BE2C (cell line): Measurements from ENCODE around the gene SPATS2.

Experiments used
- DNase-seq: peaks from one replicate; pipeline ENCODE4 v3.0.0-alpha.2; 2020
- H3K27me3 ChIP-seq: fragments of 250-450 bp; sonication (Bioruptor Pico); 2 replicates; pipeline ENCODE4 v1.5.1; 2020; ENCODE audit warnings: mild to moderate bottlenecking
- H3K36me3 ChIP-seq: fragments of 250-450 bp; sonication (Bioruptor Pico); 2 replicates; pipeline ENCODE4 v1.5.1; 2020; ENCODE audit warnings: mild to moderate bottlenecking
- H3K4me1 ChIP-seq: fragments of 250-450 bp; sonication (Bioruptor Pico); 2 replicates; pipeline ENCODE4 v1.5.1; 2020
- H3K4me3 ChIP-seq: 2 replicates; pipeline ENCODE4 v1.5.1; 2011; ENCODE audit warnings: low read depth, low read length
- H3K9me3 ChIP-seq: fragments of 250-450 bp; sonication (Bioruptor Pico); 2 replicates; pipeline ENCODE4 v1.5.1; 2020
- TF ChIP-seq, protein P1 (sequence below): IDR thresholded peaks from 2 replicates; pipeline ENCODE4 v1.5.1; 2012; ENCODE audit warnings: mild to moderate bottlenecking, low read depth, low read length

Gene SPATS2

DNA sequence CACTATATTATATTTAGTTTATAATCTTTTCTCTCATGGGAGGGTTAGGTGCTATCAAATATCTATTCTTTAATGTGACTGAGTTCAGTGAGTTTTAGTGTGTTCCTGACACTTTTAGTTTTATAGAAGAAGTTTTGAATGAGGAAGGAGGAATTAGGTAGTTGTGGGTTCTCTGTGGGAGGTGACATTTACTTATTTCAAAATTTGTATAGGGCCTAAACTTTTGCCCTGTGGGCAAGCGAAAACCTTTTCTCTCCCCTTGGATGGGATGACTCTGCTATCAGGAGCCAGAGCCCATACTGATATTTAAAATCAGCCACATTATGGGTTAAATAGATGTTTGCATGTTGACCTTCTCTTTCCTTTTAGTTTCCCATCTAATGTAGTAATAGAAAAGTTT, 43.6 kb downstream of the SPATS2 start:
- Histone ChIP-seq H3K27me3 (no peaks in the 10 kb centered on the region), H3K4me3 (no peak overlapping the region), H3K36me3 (no peaks in the 10 kb centered on the region), H3K9me3 (no peaks in the 10 kb centered on the region), H3K4me1 (no peaks in the 10 kb centered on the region; the same call in 1 of the 2 replicates)
- no peak for DNase-seq
- TF ChIP-seq, protein P1, sequence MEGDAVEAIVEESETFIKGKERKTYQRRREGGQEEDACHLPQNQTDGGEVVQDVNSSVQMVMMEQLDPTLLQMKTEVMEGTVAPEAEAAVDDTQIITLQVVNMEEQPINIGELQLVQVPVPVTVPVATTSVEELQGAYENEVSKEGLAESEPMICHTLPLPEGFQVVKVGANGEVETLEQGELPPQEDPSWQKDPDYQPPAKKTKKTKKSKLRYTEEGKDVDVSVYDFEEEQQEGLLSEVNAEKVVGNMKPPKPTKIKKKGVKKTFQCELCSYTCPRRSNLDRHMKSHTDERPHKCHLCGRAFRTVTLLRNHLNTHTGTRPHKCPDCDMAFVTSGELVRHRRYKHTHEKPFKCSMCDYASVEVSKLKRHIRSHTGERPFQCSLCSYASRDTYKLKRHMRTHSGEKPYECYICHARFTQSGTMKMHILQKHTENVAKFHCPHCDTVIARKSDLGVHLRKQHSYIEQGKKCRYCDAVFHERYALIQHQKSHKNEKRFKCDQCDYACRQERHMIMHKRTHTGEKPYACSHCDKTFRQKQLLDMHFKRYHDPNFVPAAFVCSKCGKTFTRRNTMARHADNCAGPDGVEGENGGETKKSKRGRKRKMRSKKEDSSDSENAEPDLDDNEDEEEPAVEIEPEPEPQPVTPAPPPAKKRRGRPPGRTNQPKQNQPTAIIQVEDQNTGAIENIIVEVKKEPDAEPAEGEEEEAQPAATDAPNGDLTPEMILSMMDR, result no peak

DNA sequence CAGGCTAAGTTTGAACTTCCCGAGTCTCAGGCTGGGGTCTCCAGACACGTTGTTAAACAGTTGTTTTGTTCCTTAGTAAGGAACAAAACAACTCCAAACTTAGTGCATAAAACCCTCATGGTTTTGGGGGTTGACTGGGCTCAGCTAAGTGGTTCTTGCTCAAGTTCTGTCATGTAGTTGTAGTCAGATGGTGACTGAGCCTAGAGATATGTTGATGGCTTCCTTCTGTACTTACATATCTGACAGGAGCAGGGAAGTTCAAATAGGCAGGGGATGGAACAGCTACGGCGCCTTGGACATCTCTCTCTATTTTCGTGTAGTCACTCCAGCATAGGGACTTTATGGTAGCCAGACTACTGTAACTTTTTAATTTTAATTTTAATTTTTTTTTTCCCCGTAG, 45.7 kb downstream of the SPATS2 start:
- DNase-seq, result no peak
- Histone ChIP-seq H3K36me3 (no peaks in the 10 kb centered on the region), H3K27me3 (no peaks in the 10 kb centered on the region), H3K4me1 (no peaks in the 10 kb centered on the region; the same call in 1 of the 2 replicates), H3K9me3 (no peaks in the 10 kb centered on the region), H3K4me3 (no peak overlapping the region)
- TF ChIP-seq, protein P1, result no peak

DNA sequence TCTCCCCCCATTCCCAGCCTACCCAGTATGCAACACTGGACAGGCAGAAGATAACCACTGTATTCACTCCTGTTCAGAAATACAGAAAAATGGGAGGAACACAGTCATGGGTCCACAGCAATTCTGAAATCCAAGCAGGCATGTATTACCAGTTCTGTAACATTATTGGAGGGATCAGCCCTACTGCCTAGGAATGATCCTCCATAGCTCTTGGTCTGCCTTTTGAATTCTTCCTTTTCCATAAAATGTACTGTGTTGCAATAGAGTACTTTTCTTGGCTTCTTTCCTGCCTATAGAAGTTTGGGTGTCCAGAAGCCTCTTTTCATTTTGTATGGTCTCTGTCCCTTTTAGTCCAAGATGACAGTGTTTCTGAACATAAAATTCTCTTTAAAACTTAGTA, 46.5 kb downstream of the SPATS2 start:
- DNase-seq, result no peak
- Histone ChIP-seq H3K4me1 (no peaks in the 10 kb centered on the region; the same call in 1 of the 2 replicates), H3K36me3 (no peaks in the 10 kb centered on the region), H3K9me3 (no peaks in the 10 kb centered on the region), H3K4me3 (no peak overlapping the region), H3K27me3 (no peaks in the 10 kb centered on the region)
- TF ChIP-seq, protein P1, result no peak

DNA sequence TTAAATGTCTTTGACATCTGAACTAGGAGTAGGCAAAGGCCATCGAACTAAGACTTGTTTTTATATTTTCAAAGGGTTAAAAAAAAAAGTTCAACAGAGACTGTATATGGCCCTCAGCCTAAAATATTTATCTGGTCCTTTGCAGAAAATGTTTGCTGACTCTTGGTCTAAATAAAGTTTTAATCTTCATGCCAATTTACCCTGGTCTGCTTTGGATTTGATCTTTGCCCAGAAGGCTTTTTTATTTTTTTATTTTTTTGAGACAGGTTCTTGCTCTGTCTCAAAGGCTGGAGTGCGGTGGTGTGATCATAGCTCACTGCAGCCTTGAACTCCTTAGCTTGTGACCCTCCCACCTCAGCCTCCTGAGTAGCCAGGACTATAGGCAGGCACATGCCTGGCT, 47.1 kb downstream of the SPATS2 start:
- H3K36me3 ChIP-seq, result no peaks in the 10 kb centered on the region
- no peaks in the 10 kb centered on the region for H3K9me3 ChIP-seq
- no peak for DNase-seq
- no peak overlapping the region for H3K4me3 ChIP-seq
- H3K4me1 ChIP-seq, result no peaks in the 10 kb centered on the region; the same call in 1 of the 2 replicates
- H3K27me3 ChIP-seq, result no peaks in the 10 kb centered on the region
- TF ChIP-seq, protein P1, result no peak

DNA sequence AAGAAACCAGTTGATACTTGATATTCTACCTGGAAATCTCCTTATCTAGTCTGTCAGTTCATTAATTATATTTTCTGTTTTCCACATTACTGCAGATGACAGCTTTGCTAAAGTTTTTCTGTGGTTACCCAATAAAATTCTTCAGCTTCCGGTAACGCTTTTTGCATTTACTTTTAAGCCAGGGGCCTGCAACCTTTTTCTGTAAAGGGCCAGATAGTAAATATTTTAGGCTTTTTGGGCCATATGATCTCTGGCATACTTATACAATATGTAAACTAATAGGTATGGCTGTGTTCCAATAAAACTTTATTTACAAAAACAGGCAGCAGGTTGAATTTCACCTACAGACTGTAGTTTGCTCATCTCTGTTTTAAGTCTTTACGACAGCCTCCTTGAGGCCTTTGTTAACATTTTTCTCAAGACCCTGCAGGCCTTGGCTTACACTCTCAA, 48.3 kb downstream of the SPATS2 start:
- no peaks in the 10 kb centered on the region for H3K36me3 ChIP-seq
- TF ChIP-seq, protein P1, result no peak
- H3K4me3 ChIP-seq, result no peak overlapping the region
- H3K9me3 ChIP-seq, result no peaks in the 10 kb centered on the region
- H3K27me3 ChIP-seq, result no peaks in the 10 kb centered on the region
- no peak for DNase-seq
- H3K4me1 ChIP-seq, result no peaks in the 10 kb centered on the region; the same call in 1 of the 2 replicates

DNA sequence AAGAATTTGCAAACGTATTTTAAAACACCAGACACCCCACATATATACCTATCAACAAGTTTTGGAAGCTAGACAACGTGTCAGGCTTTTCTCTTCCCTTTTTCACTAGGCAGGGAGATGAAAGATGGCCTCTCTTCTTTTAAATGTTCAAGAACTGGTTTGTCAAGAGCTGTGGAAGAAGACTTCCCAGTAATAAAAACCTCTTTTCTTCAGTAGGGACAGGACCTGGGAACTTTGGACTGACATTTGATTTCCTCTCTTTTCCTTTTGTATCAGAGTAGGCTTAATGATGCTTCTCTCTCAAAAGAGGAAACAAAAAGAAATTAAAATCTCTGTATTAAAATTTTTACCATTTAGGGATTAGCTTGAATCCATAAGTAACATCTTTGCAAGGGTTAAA, 49.6 kb downstream of the SPATS2 start:
- DNase-seq, result no peak
- Histone ChIP-seq H3K27me3 (no peaks in the 10 kb centered on the region), H3K4me1 (no peaks in the 10 kb centered on the region; the same call in 1 of the 2 replicates), H3K4me3 (no peak overlapping the region), H3K9me3 (no peaks in the 10 kb centered on the region), H3K36me3 (no peaks in the 10 kb centered on the region)
- TF ChIP-seq, protein P1, result no peak
